ENCODE data around the gene IQSEC1.

Gene IQSEC1

DNA sequence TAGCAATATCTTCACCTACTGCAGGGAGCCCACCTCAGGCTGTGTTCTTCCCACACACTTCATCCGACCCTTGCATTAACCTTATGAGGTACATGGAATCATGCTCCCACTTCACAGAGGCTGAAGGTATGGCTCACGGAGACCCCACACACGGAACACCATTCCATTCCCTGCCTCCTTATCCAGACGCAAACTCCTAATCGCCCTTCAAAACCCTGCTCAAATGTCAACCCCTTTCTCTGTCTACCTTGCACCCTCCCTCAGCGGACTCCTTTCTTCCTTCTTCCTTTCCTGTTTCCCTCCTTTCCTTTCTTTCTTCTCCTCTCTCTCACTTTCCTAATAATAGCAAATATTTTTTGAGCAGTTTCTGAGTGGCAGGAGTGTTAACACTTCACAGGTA, 23.8 kb downstream of the IQSEC1 start:
- DNase-seq (ENCODE audit: low read depth in 3 of 3), result no peak

DNA sequence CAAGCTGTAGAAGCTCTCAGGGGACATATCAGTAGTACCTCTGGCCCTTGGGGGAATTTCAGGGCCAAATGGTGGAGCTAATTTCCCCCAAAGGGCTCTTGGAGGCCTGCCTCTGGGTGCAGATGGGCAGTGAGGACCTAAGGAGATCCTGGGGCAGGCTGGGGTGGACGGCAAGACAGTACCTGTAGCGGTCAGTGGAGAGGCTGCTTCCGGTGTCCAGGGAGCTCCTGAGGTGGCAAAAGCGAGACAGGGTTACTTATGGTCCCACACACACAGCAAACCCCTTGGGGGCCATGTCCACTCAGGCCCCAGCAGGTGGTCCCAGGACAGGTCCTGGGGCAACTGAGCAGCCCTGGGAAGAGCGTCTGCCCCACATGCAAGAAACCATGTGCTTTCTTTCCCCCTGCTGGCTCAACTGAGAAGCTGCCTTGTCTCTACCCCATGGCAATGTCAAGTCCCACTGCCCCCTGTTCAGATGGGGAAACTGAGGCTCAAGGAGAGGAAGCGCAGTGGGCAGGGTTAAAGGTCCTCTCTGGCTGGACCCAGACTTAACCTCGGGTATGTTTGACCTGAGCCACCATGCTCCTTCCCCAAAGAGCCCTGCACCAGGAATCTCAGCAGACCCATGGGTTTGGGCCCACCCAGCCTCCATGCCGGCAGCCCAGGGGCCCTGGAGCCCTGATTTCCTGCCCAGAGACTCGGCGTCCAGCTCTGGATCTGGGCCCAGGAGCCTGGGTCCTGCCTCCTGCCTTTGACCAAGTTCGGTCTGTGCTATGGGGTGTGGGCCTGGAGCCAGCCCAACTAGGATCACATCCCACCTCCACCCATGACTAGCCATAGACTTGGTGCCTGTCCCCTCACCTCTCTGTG, 25.7 kb downstream of the IQSEC1 start:
- DNase-seq (ENCODE audit: low read depth in 3 of 3), result no peak

DNA sequence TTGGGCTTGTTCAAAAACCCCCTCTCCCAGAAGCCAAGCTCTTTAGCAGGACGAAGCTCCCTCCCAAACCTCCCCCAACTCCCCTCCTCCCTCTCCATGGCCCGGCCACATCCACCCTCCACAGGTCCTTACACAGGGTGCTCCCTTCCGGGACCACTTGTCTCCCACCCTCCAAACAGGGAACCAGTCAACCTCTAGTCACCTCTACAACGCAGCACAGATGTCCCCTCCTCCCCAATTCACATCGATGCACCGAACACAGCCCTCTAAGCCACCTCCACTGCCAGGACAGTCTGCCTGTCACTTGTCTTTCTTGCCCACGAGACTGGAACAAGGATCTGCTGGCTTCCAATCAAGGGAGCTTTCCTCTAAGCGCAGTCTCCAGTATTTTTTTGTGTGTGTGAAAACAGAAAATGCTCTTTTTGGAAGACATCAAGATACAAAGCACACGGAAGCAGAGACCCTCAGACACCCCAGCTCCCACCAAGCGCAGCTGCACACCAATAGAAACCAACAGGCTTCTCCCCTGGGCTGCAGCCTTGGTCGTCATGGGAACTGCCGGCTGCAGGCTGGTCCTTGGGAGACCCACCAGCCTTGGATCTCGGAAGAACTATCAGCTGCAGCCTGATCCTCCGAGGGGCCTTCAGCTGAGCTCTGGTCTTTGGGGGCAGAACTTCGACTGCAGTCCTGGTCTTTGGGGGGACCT, 26.5 kb downstream of the IQSEC1 start:
- no peak for DNase-seq (ENCODE audit: low read depth in 3 of 3)

DNA sequence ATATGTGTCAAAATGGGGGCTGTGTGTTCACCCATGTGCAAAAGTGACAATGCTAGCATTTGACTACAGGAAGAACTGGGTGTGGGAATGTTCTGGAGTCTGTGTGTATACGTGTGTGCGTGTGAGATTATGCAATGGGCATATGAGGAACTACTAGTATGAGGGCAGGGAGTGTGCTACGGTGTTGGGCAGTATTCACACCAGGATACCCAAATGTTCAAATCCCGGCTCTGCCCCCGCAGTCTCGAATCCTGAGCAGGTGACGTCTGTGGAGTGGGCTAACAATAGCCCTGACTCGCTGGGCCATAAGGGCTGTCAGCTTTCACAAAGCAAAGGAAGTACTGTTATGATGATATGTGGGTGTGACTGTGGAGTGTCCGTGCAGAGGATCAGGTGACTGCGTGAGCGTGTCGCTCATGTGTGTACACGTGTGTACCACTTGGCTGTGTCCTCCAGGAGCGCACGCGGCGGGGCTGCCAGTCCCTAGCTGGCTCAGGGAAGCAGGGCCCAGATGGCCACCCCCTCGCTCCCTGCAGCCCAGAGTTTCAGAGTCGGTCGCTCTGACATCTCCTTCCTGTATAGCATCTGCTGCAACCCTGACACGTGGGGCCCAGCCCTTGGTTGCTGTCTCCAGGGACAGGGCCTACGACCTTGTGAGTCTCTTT, 27.2 kb downstream of the IQSEC1 start:
- no peak for DNase-seq (ENCODE audit: low read depth in 3 of 3)

DNA sequence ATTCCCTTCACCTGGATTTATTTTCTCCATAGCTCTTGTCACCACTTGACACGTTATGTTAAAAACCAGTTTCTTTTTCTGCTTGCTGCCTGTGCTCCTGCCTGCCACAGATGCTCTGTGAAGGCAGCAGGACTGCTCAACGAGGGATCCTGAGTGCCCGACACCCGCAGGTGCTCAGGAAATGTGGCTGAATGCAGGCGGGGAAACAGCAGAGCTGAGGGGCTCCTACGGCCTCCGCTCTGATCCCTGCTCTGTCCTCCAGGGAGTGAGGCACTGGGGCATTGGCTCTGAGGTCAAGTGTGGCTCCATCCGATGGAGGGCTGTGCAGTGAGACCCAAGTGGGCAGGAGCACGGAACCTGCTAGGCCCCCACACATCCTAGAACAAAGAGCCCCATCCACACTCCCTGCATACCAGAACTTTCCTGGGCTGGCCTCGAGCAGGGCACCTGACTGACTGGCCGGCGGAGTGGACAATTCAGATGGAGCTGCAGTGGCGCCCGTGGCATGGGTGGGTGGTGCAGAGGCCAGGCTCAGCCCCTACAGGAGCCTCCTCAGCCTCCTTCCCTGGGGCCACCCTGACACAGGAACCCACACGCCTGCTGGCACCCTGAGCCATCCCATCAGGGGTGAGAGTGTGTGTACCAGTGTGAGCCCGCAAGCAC, 27.9 kb downstream of the IQSEC1 start:
- DNase-seq (ENCODE audit: low read depth in 3 of 3), result no peak

DNA sequence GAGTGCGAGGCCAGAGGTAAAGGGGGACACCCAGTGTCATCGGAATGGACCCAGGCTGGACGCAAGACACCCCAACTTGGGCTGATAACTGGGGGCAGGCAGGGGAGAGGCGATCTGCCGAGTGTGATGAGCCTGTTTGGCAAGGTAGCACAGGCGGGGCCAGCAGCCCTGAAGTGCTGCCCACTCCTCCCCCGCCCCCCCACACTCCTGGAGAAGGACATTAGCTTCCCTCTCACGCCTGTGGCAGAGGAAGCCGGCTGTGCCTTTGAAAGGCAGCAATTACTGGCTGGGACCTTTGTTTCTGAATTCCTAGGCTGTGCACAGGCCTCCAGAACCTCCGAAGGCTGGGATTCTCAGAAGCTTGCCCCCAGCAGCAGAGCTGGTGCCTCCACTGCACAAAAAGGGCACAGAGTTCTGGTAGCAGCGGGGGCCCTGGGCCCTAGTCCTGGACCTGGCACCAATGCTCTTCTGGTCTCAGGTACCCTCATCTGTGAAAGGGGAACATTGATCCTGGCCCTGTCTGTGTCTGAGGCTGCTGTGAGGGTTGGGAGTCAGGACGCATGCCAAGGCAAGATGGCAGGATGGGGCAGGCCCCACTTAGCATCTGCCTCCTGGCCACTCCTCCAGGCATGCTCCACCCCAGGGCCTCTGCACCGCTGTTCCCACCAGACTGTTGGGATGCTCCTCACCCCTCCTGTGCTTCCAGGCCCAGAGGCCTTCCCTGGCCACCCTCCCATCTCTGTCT, 28.6 kb downstream of the IQSEC1 start:
- DNase-seq (ENCODE audit: low read depth in 3 of 3), result no peak

DNA sequence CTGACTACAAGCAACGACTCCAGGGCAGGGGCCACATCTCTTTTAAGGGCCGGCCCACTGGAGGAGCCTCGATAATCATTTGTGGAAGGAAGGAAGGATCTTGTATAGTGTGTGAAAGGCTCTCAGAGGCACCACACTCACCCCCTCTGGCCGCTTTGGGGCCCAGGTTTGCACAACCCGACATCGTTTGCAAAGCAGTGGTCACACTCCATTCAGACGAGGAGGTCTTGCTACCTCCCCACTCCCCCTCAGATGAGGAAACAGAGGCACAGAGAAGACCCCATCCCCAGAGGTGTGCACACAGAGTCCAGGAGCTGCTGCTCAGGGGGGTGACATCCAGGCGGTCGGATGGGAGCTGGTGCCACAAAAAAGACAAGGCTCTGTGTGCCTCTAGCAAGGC, 29.6 kb downstream of the IQSEC1 start:
- no peak for DNase-seq (ENCODE audit: low read depth in 3 of 3)

DNA sequence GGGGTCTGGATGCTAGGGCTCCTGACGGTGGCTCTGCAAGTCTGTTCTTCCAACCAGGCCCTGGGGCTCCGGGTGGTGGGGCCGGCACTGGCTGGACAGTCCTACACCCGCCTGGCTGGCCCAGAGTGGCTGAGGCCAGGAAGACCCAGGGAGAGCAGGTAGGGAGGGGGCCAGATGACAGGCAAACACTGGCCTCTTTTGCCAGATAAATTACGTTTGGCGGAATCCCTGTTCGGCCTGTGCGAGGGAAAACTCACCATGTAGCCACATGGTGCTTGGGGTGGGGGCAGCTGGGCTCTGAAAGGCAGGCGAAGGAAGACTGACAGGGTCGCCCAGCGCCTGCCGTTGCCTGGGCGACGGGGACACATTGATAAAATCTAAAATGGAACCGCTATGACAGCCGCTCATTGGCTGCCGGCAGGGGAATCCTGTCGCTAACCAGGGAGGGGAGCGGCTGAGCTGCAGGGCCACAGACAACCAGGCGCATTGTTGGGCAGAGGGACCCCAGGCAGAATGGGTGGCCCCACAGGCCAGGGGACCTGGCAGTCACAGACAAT, 30.4 kb downstream of the IQSEC1 start:
- no peak for DNase-seq (ENCODE audit: low read depth in 3 of 3)

DNA sequence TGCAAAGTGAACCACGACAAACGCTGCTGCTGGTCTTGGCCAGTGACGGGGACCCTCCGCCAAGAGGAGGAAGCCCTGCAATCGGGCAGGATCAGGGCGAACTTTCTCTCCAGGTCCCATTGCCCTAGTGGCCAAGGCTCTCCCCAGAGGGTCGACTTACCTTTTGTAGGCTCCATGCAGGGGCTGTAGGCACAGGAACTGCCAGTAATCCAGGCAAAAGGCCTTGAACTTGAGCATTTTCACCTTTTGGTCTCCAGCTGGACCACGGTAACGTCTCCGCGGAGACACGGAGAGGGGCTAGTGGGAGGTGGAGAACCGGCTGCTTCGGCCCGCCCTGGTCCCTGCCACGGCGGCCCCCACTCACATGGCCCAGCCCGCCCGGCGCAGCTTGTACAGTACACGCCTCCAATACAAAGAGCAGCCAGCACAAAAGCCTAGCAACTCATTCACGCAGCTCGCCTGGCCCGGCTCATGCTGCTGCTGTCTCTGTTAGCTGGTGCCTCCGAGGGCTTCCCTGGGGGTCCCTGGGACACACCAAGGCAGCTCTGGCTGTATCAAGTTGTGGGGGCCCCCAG, 31.0 kb downstream of the IQSEC1 start:
- no peak for DNase-seq (ENCODE audit: low read depth in 3 of 3)

DNA sequence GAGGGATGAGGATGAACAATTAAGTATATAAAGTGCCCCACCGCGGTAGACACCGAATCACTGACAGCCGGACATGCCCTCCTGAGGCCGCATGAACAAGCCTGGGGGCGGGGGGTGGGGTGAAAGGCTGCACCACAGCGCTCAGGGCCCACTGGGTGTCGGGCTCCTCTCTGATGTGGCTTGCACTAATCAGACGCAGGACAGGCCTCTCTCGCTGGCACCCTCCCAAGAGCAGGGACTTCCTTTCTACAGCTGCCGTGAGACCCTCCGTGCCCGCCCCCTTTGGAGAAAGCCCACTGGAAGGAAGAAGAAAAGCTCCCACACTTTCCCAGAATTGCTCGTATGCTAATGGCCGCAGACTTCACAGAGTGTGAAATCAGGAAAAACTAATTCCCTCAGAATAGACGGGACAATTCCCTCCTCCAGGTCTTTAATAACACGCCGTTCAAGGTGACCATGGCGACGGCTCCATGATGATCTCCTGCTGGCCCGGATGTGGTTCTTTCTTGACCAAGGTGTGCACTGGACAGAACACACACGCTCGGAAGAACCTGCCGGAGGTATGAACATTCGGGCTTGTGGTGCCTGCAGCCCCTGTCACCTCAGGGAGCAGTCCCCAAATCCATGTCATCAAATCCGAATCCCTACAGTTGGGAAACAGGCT, 32.0 kb downstream of the IQSEC1 start:
- no peak for DNase-seq (ENCODE audit: low read depth in 3 of 3)

DNA sequence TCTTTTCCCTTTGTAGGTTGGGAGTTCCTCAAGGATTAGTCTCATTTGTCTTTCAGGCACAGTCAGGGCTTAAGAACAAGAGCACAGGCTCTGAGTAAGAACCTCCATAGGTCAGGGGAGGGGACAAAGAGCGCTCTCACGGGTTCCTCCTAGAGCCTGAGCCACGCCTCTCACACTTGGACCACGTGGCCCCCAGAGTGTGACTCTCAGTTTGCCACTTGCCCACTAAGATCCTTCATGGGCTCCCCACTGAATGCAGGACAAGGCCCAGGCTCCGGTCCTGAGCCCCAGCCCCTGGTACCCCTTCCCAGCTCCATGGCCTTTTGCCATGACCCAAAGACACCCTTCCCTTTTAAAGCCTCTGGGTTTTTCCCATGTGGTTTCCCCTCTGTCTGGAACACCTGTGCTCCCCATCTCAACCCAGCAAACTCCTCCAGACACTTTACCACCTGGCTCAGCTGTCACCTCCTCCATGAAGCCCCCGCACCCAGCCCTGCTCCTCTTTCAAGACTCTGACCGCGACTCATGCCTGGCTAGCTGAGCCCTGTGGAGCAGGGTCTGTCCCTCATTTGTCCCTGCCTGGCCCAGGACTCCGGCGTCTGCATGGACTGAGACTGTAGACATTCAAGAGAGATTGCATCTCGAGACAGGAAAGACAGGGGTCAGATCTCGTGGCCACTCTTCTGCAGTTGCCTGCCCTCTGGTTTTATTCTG, 32.7 kb downstream of the IQSEC1 start:
- peak in 2 of 3 experiments; percentile 14 to 34 for DNase-seq (ENCODE audit: low read depth in 3 of 3)

DNA sequence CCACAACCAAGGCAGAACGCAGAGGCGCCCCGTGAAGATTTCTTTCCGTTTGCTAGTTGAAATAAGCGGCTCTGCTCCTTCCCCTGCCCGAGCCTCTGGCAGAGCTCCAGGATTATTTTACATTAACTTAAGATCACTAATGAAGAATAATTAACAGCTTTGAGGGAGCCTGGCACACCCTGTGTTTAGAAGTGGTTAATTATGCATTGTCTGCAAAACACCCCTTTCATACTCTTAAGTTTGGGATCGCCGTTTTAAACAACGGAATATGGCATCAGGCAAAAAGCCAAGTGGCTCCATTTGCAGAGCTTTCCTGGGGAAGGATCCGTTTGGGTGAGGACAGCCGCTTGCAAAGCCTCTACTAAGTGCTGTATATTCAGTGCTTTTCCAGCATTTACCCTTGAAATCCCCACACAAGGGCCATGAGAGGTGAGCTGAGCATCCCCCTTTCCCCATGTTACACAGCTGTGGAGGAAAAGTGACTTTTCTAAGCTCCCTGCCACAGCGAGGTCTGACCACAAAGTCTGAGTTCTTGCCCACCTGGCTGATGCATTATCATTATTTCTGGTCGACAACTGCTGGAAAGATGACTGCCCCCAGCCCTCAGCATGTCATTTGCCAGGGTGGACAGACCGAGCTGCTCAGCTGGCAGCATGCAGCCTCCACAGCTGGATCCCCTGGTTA, 33.9 kb downstream of the IQSEC1 start:
- DNase-seq (ENCODE audit: low read depth in 3 of 3), result no peak

DNA sequence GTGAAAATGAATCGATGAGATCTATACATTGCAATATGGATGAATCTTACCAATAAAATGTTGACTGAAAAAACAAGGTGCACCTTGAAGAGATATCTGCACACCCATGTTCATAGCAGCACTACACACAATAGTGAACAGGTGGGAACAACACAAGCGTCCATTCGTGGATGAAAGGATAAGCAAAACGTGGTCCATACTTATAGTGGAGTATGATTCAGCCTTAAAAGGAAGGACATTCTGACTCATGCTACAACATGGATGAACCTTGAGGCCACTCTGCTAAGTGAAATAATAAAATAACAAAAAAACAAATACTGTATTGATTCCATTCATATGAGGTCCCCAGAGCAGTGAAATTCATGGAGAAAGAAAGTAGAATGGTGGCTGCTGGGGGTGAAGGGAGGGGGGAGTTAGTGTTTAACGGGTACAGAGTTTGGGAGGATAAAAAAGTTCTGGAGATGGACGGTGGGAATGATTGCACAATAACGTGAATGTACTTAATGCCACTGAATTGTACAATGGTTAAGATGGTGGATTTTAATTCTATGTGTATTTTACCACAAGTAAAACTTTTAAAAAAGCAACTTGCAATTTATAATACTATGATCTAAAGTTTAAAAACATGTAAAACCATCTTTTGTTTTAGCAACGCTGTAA, 35.6 kb downstream of the IQSEC1 start:
- DNase-seq (ENCODE audit: low read depth in 3 of 3), result no peak

DNA sequence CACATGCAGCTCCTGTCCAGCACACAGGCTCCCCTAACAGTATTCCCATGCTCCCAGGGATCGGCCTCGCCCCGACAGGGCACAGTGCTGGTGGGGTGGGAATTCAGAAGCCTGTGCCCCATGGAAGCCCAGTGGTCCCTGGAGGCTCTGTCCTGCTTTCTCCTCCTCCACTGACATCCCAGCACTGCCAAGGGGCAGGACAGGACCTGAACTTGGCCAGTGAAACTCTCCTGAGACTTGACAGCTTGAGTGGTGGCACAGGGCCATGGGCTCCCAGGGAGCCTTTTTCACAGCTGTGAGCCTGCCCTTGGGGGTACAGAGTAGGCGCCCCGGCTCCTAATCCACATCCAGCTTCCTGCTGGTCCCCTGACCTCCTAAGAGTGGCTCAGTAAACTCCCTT, 38.4 kb downstream of the IQSEC1 start:
- DNase-seq (ENCODE audit: low read depth in 3 of 3), result no peak

DNA sequence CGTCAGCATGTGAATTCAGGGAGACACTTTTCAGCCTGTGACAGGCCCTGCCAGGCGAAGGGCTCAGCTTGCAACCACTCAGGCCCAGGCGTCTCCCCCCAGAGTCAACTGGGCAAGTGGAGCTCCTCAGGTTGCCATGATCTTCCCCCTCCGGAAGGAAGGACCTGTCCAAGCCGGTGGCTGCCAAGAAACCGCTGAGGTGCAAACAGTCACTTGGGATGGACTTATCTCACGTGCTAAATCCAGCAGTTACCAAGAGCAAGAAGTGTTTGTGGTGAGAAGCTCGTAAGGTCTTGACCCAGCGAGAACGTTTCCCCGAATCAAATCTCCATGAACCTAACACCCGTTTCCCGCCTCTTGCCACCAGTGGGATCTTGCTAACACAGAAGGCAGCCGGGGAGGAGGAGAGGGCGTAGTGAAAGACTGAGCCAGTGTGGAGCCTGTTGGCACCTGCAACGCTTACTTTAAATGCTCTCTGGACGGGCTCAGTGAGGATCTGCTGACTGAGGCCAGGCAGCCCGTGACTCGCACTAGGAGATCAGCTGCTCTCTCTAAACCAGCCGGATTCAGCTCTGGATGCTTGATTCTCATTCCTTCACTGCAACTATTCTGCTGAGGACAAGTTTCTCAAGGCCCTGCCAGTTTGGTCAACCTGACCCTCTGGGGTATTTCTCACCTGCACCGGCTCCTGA, 39.0 kb downstream of the IQSEC1 start:
- no peak for DNase-seq (ENCODE audit: low read depth in 3 of 3)

DNA sequence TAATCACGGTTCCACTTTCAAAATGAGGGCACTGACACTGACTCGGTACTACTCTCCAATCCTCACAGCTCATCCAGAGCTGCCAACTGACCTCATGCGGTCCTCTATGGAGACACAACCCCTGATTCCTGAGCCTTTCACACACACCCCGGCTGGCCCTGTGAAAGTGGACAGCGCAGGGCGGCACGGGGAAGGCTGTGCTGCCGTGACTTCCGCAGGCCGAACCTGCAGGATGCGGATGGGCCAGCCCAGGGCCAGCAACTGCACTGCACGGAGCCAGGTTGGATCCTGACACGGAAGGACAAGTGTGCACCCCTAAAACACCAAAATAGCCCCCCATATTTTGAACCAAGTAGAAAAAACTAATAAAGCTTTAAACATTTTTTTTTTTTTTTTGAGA, 41.0 kb downstream of the IQSEC1 start:
- DNase-seq (ENCODE audit: low read depth in 3 of 3), result no peak

DNA sequence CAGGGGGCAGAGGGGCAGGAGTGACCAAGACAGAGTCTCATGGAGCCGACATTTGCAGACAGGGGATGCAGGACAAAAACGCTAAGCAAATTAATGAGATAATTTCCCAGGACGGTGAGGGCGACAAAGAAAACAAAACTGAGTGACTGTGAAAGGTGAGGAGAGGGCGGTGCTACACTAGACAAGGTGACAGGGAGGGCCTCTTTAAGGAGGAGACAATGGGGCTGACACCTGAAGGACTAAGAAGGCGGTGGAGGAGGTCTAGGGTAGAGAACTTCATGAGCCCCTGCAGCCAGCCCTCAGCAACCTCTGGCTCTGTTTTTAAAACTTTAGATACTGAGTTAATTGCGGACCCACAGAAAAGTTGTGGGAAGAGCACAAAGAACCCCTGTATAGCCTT, 41.6 kb downstream of the IQSEC1 start:
- no peak for DNase-seq (ENCODE audit: low read depth in 3 of 3)

DNA sequence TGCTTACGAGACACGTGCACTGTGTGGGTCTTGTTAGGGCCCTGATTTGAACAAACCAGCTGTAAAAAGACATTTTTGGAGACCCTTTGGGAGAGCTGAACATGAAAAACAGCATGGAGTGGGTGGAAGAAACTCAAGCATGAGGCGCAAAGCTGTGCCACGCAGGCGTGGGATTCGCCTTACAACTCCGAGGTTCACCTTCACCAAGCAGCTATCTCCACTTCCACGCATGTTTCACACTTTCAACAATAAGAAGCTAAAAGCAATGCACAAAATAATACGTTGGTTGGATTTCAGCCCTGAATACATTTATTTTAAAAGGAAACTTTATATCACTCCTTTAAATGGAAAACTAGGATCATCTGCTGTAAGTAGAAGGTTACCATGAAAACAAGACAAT, 42.5 kb downstream of the IQSEC1 start:
- DNase-seq (ENCODE audit: low read depth in 3 of 3), result no peak
